ENCODE measurements around the gene RGL1. TPM values are rescaled to one million over a fixed set of nuclear protein-coding genes. Genes with fewer than 3 reads are reported as not detected.
"Not testable (repeated sequence)": the region's sequence is repeated elsewhere in the genome, so short reads cannot be mapped to it uniquely, and the experiment has no call there.

The RGL1 gene
- total and polyA plus RNA-seq, 5 donors, result 7.2 to 22.9 (median 16.4) TPM

DNA sequence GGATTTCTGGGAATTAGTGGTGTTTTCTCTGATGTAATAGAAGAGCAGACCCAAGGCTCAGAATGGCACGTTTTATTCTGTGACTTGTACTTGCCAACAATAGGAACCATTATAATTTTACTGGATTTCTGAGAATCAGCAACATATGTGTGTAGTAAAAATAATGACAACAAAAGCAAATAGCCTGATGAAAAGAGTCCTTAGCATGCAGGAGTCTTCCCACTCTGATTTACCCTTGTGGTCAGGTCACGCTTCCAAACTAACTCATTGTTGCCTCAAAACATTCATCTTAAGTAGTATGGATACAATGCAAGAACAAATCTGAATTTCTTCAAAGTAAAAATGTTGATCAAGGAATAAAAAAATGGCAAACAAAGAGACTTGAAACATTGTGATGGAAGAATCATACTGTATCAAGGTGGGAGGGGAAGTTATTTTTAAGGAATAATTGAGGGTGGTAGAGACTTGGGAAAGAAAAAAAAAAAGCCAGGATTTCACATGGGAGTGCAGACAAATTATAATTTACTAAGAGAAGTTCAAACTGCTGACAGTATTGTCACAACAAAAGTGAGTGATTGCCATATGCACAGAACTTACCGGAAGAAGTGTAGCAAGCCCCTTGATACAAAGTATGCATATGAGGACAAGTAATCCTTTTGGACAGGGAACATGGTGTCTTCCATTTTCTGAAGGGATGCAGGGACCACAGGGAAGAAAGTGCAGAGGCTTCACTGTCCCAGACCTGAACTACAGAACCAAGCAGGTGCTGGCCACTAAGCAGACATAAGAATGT lies 31.2 kb upstream of the RGL1 start:
- H3K27me3 ChIP-seq (ENCODE audit: control insufficient read depth, insufficient read depth), result no peaks in the 10 kb centered on the region
- no peak for ATAC-seq
- no peak for DNase-seq
- no peak overlapping the region for H3K27ac ChIP-seq (ENCODE audit: low read length)
- H3K4me3 ChIP-seq (ENCODE audit: low read length), result no peak overlapping the region
- 89% methylated on average over 3 of the region's 3 CpGs for WGBS
- no peaks in the 10 kb centered on the region for H3K4me1 ChIP-seq (ENCODE audit: control insufficient read depth, insufficient read depth, low read length)
- no peaks in the 10 kb centered on the region for H3K9me3 ChIP-seq (ENCODE audit: control insufficient read depth, low read length)
- intact Hi-C loops (cut with DNase I), result no loop called here

DNA sequence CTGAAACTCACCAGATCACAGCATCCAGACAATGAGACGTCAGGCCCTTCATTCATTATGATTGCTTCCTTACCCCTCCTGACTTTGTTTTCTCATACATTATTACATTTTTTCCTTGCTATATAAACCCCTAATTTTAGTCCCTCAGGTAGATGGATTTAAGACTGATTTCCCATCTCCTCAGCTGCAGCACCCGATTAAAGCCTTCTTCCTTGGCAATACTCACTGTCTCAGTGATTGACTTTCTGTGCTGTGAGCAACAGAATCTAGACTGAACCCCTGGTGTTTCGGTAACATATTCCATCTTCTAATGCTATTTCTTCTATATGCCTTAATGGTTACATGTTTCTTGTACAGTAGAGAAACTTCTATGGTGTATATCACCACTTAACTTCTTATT lies 30.0 kb upstream of the RGL1 start:
- Histone ChIP-seq H3K4me3 (ENCODE audit: low read length) (no peak overlapping the region), H3K4me1 (ENCODE audit: control insufficient read depth, insufficient read depth, low read length) (no peaks in the 10 kb centered on the region), H3K9me3 (ENCODE audit: control insufficient read depth, low read length) (no peaks in the 10 kb centered on the region), H3K27ac (ENCODE audit: low read length) (no peak overlapping the region), H3K27me3 (ENCODE audit: control insufficient read depth, insufficient read depth) (no peaks in the 10 kb centered on the region)
- 96% methylated on average over 3 of the region's 3 CpGs for WGBS
- ATAC-seq, result no peak
- no peak for DNase-seq
- intact Hi-C loops (cut with DNase I), result no loop called here

GRCh38 chr1:183776731-183777130 lies 28.2 kb upstream of the RGL1 start:
- Histone ChIP-seq H3K9me3 (ENCODE audit: control insufficient read depth, low read length) (no peaks in the 10 kb centered on the region), H3K27me3 (ENCODE audit: control insufficient read depth, insufficient read depth) (no peaks in the 10 kb centered on the region), H3K4me3 (ENCODE audit: low read length) (no peak overlapping the region), H3K4me1 (ENCODE audit: control insufficient read depth, insufficient read depth, low read length) (no peaks in the 10 kb centered on the region), H3K27ac (ENCODE audit: low read length) (no peak overlapping the region)
- intact Hi-C loops (cut with DNase I), result no loop called here
- 90% methylated on average over 3 of the region's 3 CpGs for WGBS
- DNase-seq, result no peak
- no peak for ATAC-seq

GRCh38 chr1:183777328-183777727 lies 27.6 kb upstream of the RGL1 start:
- DNase-seq (no peak), ATAC-seq (no peak)
- Histone ChIP-seq H3K27me3 (ENCODE audit: control insufficient read depth, insufficient read depth) (no peaks in the 10 kb centered on the region), H3K4me1 (ENCODE audit: control insufficient read depth, insufficient read depth, low read length) (no peaks in the 10 kb centered on the region), H3K4me3 (ENCODE audit: low read length) (no peak overlapping the region), H3K27ac (ENCODE audit: low read length) (no peak overlapping the region), H3K9me3 (ENCODE audit: control insufficient read depth, low read length) (no peaks in the 10 kb centered on the region)
- WGBS, result 61% methylated on average over 3 of the region's 3 CpGs
- intact Hi-C loops (cut with DNase I), result no loop called here

DNA sequence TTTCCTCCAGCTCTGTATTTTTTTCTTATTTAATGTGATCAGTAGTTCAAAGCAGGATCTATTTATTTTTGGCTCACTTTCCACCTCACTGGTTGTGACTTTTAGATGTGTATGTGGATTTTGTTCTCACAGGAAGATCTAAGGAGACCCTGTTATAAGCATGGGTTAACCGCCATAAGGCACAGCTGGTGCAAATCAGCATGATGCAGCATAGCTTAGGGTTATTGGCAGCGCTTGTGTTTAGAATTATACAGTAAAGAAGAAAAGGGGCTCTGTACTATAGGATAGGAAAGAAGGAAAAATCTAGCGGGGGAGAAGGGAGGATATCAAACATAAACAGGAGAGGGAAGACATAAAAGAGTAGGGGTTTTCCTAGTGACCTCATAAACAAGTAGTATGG lies 26.9 kb upstream of the RGL1 start:
- H3K9me3 ChIP-seq (ENCODE audit: control insufficient read depth, low read length), result no peaks in the 10 kb centered on the region
- H3K27me3 ChIP-seq (ENCODE audit: control insufficient read depth, insufficient read depth), result no peaks in the 10 kb centered on the region
- no peak overlapping the region for H3K27ac ChIP-seq (ENCODE audit: low read length)
- 82% methylated on average over 3 of the region's 3 CpGs for WGBS
- H3K4me3 ChIP-seq (ENCODE audit: low read length), result no peak overlapping the region
- H3K4me1 ChIP-seq (ENCODE audit: control insufficient read depth, insufficient read depth, low read length), result peaks cover 4% of the 10 kb centered on the region
- ATAC-seq (no peak), DNase-seq (no peak)
- intact Hi-C loops (cut with DNase I), result no loop called here

DNA sequence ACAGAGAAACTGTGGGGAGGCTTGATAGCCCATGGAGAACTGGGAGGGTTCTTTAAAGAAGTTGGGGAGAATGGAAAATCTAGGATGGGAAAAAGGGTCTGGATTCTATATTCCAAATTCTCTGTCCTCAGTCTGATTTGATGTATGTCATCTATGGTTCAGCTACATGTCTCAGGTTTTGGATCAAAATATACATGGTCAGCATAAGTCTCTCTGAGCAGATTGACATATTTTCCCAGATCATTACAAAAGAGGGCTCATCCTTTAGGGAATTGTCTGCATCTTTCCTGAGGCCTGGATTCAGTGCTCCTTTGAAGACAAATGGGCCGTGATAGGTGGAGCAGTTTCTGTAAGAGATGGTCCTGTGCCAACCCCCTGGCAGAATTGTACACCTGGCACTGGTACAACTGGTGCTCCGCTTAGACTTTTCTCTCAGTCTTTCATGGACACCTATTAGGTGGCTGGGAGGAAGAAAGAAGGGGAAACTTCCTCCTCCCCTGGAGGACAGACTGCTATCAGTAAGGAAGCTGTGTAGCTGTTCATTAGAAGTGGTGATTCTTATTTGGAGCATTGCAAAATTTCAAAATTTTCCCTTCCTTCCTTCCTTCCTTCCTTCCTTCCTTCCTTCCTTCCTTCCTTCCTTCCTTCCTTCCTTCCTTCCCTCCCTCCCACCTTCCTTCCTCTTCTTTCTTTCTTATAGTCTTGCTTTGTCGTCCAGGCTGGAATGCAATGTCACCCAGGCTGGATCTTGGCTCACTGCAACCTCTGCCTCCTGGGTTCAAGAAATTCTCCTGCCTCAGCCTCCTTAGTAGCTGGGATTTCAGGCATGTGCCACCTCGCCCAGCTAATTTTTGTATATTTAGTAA lies 26.1 kb upstream of the RGL1 start:
- H3K9me3 ChIP-seq (ENCODE audit: control insufficient read depth, low read length), result no peaks in the 10 kb centered on the region
- intact Hi-C loops (cut with DNase I), result no loop called here
- no peak overlapping the region for H3K4me3 ChIP-seq (ENCODE audit: low read length)
- H3K27ac ChIP-seq (ENCODE audit: low read length), result no peak overlapping the region
- no peaks in the 10 kb centered on the region for H3K27me3 ChIP-seq (ENCODE audit: control insufficient read depth, insufficient read depth)
- ATAC-seq (no peak), DNase-seq (no peak)
- WGBS, result 81% methylated on average over 4 of the region's 4 CpGs
- peaks cover 4% of the 10 kb centered on the region for H3K4me1 ChIP-seq (ENCODE audit: control insufficient read depth, insufficient read depth, low read length)

DNA sequence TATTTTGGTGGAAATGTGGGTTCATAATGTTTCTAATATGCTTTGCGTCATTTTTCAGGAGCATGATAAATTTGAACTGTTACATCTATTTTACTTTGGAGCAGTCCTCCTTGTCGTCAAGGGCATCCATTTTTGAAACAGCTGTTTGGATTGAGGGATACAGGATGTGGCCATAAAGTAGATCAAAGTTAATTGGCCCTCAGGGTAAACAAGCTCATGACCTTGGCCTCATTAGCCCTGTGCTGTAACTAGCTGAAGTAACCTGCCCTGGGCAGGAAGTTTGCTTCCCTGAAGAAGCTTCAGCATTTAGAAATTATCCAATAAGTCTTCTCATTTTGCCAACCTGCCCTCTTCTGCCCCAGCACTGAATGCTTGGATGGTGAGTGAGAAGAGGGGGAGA lies 24.8 kb upstream of the RGL1 start:
- 82% methylated on average over 2 of the region's 2 CpGs for WGBS
- Histone ChIP-seq H3K27me3 (ENCODE audit: control insufficient read depth, insufficient read depth) (no peaks in the 10 kb centered on the region), H3K4me3 (ENCODE audit: low read length) (no peak overlapping the region), H3K27ac (ENCODE audit: low read length) (no peak overlapping the region), H3K4me1 (ENCODE audit: control insufficient read depth, insufficient read depth, low read length) (peaks cover 9% of the 10 kb centered on the region), H3K9me3 (ENCODE audit: control insufficient read depth, low read length) (no peaks in the 10 kb centered on the region)
- intact Hi-C loops (cut with DNase I), result no loop called here
- no peak for ATAC-seq
- DNase-seq, result no peak

- no peaks in the 10 kb centered on the region for H3K27me3 ChIP-seq (ENCODE audit: control insufficient read depth, insufficient read depth)
- ATAC-seq (peak in 1 of 2 donors; percentile 32), DNase-seq (no peak)
- no peak overlapping the region for H3K4me3 ChIP-seq (ENCODE audit: low read length)
- H3K9me3 ChIP-seq (ENCODE audit: control insufficient read depth, low read length), result no peaks in the 10 kb centered on the region
- intact Hi-C loops (cut with DNase I), result no loop called here
- H3K27ac ChIP-seq (ENCODE audit: low read length), result no peak overlapping the region
- peaks cover 9% of the 10 kb centered on the region for H3K4me1 ChIP-seq (ENCODE audit: control insufficient read depth, insufficient read depth, low read length)
- 48% methylated on average over 2 of the region's 2 CpGs for WGBS
These were observed 24.2 kb upstream of the RGL1 start for GRCh38 chr1:183780757-183781156.

GRCh38 chr1:183783342-183783741 lies 21.6 kb upstream of the RGL1 start:
- DNase-seq (no peak), ATAC-seq (peak in 1 of 2 donors; percentile 32)
- no peak overlapping the region for H3K4me3 ChIP-seq (ENCODE audit: low read length)
- intact Hi-C loops (cut with DNase I), result no loop called here
- no peaks in the 10 kb centered on the region for H3K9me3 ChIP-seq (ENCODE audit: control insufficient read depth, low read length)
- H3K27me3 ChIP-seq (ENCODE audit: control insufficient read depth, insufficient read depth), result no peaks in the 10 kb centered on the region
- H3K4me1 ChIP-seq (ENCODE audit: control insufficient read depth, insufficient read depth, low read length), result peaks cover 9% of the 10 kb centered on the region
- H3K27ac ChIP-seq (ENCODE audit: low read length), result no peak overlapping the region

GRCh38 chr1:183783767-183784637 lies 20.9 kb upstream of the RGL1 start:
- H3K4me1 ChIP-seq (ENCODE audit: control insufficient read depth, insufficient read depth, low read length), result peaks cover 9% of the 10 kb centered on the region
- no peaks in the 10 kb centered on the region for H3K9me3 ChIP-seq (ENCODE audit: control insufficient read depth, low read length)
- H3K27ac ChIP-seq (ENCODE audit: low read length), result no peak overlapping the region
- ATAC-seq, result peak; percentile 71 to 87
- no peak overlapping the region for H3K4me3 ChIP-seq (ENCODE audit: low read length)
- no peaks in the 10 kb centered on the region for H3K27me3 ChIP-seq (ENCODE audit: control insufficient read depth, insufficient read depth)
- 58% methylated on average over 6 of the region's 6 CpGs for WGBS
- intact Hi-C loops (cut with DNase I), result no loop called here
- DNase-seq, result peak; percentile 64 to 78 (median 72)

- H3K4me1 ChIP-seq (ENCODE audit: control insufficient read depth, insufficient read depth, low read length); H3K4me3 ChIP-seq (ENCODE audit: low read length); H3K27ac ChIP-seq (ENCODE audit: low read length); DNase-seq; H3K9me3 ChIP-seq (ENCODE audit: control insufficient read depth, low read length); H3K27me3 ChIP-seq (ENCODE audit: control insufficient read depth, insufficient read depth); ATAC-seq; intact Hi-C loops (cut with DNase I): not testable (repeated sequence)
- 98% methylated on average over 3 of the region's 3 CpGs for WGBS
These were observed 19.0 kb upstream of the RGL1 start for GRCh38 chr1:183785921-183786320.
